GM18498 (cell line): ENCODE measurements around the gene NKAIN4.

Experiments
- ATAC-seq: cut with Tn5 transposase; IDR thresholded peaks from one replicate; pipeline ENCODE4 v1.9.1; 2021; ENCODE audit warnings: mild to moderate bottlenecking, moderate library complexity; ENCODE audit not compliant: unreplicated experiment

NKAIN4 gene

DNA sequence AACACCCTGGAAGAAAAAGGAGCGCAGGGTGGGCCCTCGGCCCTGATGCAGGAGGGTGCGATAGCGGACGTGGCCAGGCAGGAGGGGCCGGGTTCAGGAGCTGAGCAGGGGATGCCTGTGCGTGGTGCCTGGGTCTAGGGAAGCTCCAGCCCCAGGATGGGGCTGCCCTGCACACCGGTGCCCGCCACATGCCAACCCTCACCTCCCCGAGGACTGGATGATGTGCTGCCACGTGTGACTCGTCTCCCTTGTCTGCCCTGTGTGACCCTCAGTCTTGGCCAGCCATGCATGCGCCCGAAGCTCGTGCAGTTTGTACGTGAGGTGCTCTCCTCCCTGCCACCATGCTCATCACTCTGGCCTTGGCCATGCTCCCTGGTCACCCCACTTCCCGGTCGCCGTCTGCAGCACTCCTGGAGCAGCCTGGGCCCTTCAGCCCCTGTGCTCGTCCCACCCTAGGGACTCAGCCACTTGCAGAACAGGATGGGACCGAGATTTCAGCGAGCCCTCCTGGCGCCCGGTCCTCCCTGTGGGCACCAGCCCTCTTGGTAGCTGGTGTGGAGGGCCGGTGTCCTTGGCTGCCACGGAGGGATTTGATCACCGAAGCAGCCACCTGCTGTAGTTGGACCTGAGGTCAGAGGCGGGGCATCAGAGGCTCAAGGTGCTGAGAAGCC lies 34.5 kb upstream of the NKAIN4 start:
- no peak for ATAC-seq

DNA sequence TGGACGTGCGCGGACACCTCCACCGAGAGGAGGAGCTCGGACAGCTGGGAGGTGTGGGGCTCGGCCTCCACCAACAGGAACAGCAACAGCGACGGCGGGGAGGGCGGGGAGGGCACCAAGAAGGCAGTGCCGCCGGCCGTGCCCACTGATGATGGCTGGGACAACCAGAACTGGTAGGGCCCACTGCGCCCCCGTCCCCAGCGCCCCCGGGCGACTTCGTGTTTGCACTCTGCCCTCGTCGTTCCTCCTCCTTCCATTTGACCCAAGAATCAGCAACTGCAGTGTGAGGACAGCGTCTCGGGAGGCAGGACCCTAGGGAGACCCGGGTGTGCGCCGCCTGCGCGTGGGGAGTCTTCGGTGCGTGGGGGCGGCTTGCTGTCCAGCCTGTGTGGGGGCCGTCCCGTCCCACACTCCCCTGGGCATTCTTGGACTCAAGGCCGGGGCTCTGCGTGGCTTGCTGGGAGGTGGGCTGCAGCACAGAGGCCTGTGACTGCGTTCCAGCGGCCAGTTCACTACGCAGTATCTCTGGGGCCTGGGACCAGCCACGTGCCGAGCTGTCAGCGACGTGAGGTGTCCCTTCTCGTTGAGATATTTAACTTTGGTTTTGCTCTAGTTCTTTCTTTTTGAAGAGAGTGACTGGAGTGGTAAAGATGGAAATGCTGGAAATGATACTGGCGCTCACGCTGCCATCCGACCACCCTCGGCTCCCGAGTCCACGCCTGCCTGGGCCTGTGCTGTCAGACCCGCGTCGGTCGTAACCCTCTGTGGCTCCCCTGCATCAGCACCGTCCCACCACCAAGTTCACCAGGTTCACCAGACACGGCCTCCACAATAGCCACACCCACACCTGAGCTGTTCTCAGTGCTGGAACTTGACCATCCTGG lies 33.7 kb upstream of the NKAIN4 start:
- no peak for ATAC-seq

DNA sequence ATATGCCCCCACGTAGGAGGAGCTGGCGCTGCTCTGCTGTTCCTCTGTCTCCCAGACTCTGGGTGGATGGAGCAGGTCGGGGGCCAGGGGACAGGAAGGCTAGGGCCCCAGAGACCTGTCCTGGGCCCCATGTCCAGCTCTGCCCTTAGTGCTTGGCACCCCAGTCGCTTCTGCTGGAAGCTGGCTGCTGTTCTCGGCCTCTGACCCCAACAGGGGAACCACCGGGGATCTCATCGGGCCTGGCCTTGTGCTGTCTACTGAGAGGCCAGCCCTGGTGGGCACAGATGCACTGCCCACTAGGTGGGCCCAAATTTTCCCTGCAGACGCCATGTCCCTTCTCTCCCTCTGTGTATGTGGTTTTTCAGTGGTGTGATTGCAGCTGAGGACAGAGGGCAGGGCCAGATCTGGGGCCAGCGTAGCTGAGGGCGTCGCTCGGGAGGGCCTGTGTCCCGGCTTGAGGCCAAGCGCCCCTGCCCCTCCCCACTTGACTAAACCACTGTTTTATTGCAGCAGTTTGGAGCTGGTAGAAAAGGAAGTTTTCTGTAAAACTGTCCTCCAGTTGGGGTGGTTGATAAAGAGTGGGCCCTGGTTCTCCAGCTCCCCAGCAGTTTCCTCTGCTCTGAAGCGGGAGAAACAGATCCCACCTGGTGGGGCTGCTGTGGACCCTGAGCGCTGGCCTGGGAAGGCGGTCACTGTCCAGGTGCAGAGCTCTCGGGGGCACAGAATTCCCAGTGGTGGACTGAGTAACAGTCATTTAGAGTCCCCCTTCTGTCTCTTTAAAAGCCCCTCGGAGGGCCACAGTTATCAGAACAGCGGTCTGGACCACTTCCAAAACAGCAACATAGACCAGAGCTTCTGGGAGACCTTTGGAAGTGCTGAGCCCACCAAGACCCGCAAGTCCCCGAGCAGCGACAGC lies 32.8 kb upstream of the NKAIN4 start:
- ATAC-seq = no peak

DNA sequence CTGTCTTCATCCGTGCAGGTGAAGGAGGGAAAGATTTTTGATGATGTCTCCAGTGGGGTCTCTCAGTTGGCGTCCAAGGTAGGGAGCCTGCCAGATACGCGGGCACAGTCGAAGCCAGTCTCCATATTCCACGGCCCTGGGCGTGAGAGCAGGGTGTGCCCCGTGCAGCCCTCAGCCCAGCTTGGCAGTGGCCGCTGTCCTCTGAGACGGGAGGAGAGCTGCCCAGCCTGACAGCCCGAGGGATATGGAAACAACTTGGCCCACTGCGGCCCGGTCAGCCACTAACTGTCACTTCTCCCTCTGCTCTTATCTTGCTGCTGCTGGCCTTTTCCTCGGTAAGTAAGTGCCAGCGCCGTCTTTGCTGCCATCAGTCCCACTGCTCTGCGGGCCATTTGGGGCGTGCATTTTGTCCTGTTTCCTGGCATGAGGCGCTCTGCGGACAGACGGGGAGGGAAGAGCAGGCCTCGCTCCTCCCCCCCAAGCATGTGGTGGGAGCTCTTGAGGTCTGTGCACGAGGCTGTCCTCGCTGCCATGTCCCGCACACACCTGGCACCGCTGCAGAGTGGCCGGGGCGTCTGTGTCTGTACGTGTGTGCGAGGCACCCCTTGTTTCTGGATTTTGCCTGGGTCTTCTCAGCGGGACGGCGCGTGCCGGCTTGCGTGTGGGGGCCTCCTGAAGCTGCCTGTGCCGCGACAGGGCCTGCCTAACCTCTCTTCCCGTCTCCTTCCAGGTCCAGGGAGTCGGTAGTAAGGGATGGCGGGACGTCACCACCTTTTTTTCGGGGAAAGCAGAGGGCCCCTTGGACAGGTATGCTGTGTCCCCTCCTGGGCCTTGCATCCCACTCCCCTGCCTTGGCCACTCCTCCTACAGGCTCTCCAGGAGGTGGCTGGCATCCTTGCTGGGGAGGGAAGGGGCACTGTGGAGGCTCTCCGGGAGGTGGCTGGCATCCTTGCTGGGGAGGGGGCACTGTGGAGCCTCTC lies 31.7 kb upstream of the NKAIN4 start:
- no peak for ATAC-seq

DNA sequence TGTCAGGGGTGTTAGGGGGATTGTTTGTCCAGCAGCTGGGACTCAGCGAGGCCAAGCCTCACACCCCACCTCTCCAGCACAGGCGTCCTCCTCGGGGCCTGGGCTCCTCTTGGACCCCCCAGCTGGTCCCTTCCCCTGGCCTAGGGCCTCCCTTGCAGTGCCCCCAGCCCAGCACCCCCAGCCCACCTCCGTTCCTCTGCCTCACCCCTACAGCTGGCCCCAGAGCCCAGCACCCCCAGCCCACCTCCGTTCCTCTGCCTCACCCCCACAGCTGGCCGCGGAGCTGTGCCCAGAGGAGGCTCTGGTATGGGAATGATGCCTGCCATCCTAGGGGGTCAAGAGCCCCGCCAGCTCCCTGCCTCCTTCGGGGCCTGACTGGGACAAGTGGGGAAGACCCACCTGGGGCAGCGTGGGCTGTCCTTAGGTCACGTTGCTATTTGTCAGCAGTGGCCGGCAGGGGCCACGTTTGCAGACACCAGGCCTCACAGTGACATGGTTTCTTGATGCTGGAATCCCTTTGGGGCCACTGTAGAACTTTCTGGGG lies 30.8 kb upstream of the NKAIN4 start:
- no peak for ATAC-seq

DNA sequence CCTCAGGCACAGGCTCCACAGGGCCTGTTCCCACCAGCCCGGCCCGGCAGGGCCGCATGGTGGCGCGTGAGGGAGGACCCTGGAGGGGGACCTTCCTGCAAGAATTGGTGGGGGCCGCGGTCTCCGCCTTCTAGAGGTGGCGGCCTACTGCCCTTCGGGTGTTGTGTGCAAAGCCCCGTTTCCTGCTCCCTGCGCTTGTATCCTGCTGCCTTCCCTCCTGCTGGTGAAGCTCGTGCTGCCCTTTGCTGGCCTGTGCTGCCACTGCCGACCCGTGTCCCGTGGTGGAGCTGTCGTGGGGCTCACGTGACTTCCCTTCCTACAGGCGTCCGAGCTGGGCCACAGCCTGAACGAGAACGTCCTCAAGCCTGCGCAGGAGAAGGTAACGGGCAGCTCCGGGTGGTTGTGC lies 30.3 kb upstream of the NKAIN4 start:
- ATAC-seq = no peak

DNA sequence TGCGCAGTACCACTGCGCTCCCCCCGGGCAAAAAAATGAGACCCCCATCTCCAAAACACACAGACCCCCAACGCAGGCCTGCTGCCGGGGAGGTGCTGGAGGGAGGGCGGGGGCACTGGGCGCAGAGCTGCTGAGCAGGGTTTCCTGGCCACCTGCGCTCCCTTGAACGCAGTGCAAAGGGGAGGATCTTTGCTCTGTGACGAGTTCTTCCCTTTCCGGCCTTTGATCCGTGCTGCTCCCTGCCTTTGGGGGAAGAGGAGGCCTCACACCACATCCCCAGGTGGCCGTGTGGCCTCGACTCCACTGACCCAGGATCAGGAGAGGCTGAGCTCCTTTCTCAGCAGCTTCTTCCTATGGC lies 29.8 kb upstream of the NKAIN4 start:
- ATAC-seq = no peak

DNA sequence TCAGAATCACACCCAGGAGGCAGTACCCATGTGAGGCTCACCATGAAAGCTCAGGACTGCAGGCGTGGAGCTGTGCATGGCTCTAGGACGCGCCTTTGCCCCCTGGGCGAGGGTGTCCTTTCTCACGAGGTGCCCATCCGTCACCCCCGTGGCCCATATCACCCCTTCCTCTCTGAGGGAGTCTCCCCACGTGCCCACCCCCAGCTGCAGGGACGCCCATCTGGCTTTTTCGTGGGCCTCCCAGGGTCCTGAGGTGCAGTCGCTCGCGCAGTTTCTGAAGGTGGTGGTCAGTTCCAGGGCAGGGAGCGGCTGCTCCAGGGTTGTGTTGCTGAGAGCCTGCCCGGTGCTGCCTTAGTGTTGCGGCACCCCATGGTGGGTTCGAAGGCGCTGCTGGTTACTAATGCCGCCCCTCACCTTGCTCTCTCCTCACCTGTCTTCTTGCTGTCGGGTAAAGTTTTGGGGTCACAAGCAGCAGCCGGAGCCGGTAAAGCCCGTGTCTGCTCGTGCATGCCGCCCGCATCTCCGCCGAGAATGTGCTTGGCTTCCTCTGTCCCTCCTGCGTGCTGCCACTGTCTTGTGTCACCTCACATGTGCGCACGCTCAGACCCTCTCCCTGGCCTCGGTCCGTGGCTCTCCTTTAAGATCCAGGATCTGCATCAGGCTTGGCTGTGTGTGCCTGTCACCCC lies 29.3 kb upstream of the NKAIN4 start:
- no peak for ATAC-seq

DNA sequence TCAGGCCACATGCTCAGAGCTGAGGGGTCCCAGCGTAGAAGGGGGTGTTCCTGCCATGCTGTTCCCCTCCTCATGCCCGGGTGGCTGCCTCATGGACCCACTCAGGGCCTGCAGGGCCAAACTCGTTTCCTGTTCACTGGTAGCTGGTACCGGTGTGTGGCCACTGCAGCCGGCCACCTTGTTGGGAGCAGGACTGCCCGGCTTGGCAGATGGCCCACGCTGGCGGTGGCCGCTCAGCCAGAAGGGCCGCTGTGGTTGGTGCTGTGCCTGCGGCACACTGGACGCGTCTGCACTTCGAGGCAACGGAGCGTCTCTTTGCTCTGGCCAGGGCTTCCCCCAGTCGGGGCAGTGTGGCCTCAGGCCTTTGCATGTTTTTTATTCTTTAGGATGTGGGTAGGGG lies 28.7 kb upstream of the NKAIN4 start:
- no peak for ATAC-seq

DNA sequence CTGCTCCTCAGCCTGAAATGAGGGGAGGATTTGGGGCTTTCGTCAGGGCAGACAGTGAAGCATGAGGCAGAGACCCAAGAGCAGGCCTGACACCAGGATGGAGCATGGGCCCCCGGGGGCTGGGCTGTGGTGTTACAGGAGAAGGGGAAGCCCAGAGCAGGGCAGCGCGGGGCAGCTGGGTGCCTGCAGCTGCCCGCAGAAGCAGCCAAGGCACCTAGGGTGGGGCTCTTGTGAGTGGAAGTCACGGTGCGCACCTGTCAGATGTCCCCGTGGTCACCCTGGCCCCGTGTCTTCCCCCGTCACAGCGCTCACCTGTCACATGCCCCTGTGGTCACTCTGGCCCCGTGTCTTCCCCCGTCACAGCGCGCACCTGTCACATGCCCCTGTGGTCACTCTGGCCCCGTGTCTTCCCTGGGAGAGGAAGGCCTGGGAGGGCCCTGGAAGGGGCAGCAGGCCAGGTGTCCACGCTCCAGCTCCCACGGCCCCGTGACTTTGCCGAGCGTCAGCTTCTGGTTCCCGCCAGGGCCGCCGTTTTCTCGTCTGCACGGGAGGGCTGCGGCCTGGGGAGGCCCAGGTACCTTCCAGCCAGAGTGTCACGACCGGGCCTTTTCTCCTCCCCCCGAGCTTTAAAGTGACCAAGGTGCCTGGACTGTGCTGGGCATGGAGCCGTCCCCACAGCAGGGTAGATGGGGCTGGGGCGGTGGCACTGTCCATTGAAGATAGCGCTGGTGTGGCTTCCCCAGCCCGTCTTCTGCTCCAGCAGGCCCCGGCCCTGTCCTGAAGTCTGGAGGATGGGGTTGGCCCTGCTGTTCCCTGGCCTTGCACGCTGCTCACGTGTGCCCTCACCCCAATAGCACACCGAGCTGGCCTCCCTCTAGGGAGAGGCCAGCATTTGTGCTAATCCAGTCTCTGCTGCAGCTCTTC lies 27.7 kb upstream of the NKAIN4 start:
- no peak for ATAC-seq

DNA sequence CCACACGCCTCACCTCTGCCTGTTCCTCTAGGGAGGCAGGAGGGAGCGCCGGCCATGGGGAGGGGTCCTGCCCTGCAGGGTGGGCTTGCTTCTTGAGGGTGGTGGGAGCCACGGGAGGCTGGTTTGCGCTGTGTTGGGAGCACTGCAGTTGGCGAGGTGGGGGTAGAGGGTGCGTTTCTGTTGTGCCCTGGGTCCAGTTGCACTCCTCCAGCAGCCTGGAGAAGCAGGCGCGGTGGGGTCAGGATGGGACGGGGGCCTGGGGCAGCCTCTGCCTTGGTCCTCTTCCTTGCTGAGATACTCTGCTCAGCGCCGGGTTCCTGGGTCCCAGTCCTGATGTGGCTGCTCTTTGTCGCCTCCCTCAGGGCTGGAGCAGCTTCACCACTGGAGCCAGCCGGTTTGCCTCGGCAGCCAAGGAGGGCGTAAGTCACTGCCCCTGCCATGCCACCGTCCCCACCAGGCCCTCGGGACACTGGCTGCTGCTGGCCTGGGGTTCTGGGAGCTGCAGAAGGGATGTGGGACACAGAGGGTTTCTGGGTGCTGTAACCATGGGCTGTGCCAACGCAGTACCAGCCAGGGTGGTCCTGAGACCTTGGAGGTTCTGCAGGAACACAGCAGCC lies 26.8 kb upstream of the NKAIN4 start:
- ATAC-seq = no peak

DNA sequence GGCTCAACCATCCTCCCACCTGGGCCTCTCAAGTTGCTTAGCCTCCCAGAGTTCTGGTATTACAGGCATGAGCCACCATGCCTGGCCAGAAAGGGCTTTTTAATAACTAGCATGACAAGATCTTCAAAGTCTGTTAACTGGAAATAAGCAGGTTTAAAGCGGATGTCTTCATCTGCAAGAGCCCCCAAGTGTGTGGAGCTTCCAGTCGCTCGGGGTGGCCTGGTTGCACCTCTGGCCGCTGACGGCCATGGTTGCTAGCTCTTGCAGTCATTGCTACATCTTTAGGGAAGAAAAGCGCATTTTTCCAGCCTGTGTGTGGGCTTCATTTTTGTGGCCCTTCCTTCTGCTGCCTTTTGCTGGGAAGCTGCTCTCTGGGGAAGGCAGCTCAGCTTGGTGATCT lies 26.1 kb upstream of the NKAIN4 start:
- no peak for ATAC-seq

DNA sequence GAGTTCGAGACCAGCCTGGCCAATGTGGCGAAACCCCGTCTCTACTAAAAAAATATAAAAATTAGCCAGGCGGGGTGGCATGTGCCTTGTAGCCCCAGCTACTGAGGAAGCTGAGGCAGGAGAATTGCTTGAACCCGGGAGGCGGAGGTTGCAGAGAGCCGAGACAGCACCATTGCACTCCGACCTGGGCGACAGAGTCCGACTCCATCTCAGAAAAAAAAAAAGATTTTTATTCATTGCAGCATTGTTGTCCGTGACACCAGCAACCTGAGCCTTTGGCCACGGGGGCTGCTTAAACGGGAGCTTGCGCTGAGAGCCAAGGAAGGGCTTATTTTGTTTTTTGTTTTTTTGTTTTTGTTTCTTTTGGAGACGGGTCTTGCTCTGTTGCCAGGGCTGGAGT lies 25.7 kb upstream of the NKAIN4 start:
- no peak for ATAC-seq

DNA sequence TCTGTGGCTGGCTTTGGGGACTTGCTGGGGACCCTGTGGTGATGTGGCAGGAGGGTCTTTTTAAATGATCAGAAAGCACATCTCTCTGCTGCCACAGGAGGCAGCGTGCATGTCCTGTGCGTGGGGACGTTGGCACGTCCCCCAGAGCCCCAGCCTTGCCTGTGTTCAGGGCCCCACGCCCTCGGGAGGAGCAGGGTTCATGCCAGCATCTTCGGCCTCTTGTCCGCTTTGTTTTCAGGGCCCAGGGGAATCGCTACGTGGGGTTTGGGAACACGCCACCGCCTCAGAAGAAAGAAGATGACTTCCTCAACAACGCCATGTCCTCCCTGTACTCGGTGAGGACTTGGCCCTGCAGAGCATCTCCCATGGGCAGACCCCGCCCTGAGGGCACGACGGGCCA lies 24.4 kb upstream of the NKAIN4 start:
- ATAC-seq = no peak

DNA sequence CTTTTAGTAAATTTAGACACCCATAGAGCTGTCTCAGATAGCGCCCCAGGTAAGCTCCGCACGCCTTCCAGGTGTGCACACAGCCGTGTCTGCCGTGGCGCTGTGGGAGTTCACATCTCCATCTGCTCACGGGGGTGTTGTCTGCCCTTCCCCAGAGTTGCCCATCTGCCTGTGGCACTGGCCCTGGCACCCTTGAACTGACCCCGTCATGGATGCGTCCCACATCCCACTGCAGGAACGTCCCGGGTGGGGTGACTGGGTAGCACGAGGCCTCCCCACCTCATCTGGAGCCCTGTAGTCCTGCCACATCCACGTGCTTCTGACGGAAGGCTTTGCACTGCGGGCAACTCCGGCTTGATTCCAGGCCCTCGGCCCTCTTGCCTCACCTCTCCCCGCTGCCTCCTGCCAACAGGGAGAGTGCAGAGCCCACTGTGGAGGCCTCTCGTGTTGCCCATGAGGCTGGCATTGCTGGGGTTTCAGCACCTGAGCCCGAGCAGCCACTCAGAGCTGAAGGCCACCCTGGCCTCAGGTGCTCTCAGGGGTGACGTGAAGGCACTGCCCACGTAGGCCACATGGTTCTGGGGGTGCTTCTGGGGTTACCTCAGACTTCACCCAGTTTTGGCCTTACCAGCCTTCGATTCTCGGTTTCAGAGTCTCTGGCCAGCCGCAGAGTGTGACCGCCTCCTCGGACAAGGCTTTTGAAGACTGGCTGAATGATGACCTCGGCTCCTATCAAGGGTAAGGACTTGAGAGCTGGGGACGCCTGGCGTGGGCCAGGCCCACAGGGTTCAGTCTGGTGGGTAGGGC lies 23.4 kb upstream of the NKAIN4 start:
- ATAC-seq = no peak

DNA sequence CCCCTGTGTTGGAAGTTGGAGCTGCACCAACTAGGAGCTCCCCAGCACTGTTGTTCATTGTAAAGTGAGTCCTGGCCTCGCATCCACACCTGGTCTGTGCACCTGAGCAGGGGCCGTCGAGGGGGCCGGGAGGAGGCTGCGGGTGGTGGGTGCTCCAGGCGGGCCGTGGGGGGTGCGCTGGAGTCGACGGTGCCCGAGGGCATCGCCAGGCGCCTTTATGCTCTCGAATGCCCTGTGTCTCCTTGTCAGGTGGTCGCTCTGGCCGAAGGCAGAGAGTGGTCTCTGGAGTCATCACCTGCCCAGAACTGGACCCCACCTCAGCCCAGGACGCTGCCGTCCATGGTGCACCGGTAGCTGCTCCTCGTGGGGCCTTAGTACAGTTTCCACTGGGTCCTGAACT lies 22.7 kb upstream of the NKAIN4 start:
- ATAC-seq = no peak

DNA sequence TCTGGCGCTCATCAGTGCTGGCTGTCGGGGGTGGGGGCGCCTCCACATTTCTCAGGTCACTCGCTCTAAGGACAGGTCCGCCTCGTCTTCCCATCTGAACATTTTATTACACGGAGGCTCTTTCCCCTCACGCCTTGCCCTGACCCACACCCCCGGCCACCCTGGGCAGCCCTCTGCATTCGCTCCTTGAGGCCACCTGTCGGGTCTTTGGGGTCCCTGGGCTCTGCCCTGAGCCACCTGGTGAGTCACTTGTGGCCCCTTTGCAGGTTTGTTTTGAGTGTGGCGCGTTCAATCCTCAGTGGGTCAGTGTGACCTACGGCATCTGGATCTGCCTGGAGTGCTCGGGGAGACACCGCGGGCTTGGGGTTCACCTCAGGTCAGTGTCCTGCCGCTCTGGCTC lies 21.6 kb upstream of the NKAIN4 start:
- no peak for ATAC-seq
